GM12864 (cell line): Measurements from ENCODE around the gene RASGRP4.

Experiments used
- DNase-seq: peaks from one replicate; pipeline ENCODE4 v3.0.0-alpha.2; 2011; ENCODE audit warnings: low read depth
- H3K4me3 ChIP-seq: 2 replicates; pipeline ENCODE4 v1.5.1; 2011; ENCODE audit warnings: mild to moderate bottlenecking, low read depth, low read length, control low read depth
- CTCF ChIP-seq: IDR thresholded peaks from 2 replicates; pipeline ENCODE4 v1.5.1; 2011; ENCODE audit warnings: low read depth, mild to moderate bottlenecking, moderate library complexity, low read length, control low read depth, inconsistent platforms; ENCODE audit errors: missing control alignments

The RASGRP4 gene

GRCh38 chr19:38385057-38385803 is 40.8 kb downstream of the RASGRP4 start:
- DNase-seq: no peak
- no peak overlapping the region for H3K4me3 ChIP-seq
- no peak for TF ChIP-seq CTCF

- peak; percentile 57 for TF ChIP-seq CTCF
- DNase-seq: no peak
- H3K4me3 ChIP-seq: no peak overlapping the region
Measured at GRCh38 chr19:38384209-38385027, 41.6 kb downstream of the RASGRP4 start.

GRCh38 chr19:38383743-38384142 is 42.3 kb downstream of the RASGRP4 start:
- no peak for TF ChIP-seq CTCF
- H3K4me3 ChIP-seq: no peak overlapping the region
- no peak for DNase-seq

GRCh38 chr19:38383184-38383583 is 42.8 kb downstream of the RASGRP4 start:
- no peak for DNase-seq
- no peak overlapping the region for H3K4me3 ChIP-seq
- TF ChIP-seq CTCF: no peak

- no peak overlapping the region for H3K4me3 ChIP-seq
Measured at GRCh38 chr19:38381138-38381537, 44.9 kb downstream of the RASGRP4 start.

GRCh38 chr19:38378866-38379265 is 47.2 kb downstream of the RASGRP4 start:
- no peak for TF ChIP-seq CTCF
- no peak overlapping the region for H3K4me3 ChIP-seq
- DNase-seq: no peak

More at GRCh38 chr19:38381138-38381537, 44.9 kb downstream of the RASGRP4 start:
- no peak for TF ChIP-seq CTCF
- no peak for DNase-seq
